Measurements from ENCODE around the gene XNDC1N. TPM values are rescaled to one million over a fixed set of nuclear protein-coding genes. Genes with fewer than 3 reads are reported as not detected.
A peak's percentile ranks its signal among the peaks of the same experiment; 100 is the strongest.

Gene XNDC1N
- total and polyA plus RNA-seq, 2 of the 13 experiments (the other 11 are each of a cell fraction or from before 2014, with no cell fraction given) = 3.4 to 7.5 TPM

DNA sequence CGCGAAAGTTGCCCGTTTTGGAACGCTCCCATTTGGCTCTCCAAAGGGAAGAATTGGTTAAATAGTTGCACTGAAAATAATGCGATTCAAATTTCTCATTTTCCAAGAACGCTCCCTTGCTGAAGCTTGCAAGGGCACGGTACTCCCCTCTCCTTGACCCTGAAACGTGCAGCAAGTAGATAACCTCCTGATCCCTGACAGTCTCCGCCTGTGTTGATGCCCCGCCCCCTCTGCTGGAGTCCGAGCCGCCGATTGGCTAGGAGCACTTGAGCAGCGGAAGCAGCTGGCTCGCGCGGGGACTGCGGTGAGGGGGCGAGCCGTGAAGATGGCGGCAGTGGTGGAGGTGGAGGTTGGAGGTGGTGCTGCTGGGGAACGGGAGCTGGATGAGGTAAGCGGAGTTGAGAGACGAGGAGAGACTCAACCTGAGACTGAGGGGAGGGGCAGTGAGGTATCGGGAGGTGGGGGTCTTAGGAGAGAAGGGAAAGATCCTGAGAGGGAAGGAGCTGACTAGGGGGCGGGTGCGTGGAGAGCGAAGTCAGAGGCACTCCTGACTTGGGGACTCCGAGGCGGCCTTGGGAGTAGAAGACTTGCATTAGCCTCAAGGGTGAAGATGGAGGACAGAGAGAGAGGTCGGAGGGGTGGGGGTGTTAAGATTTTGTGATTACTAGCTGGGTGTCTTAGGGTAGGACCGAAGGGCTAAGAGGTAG lies 496 bp upstream of the XNDC1N start, which contains the start of gene RNF121 (continued):
- TF ChIP-seq ZNF12 (CRISPR knock-in tag; IDR thresholded peaks at IDR 0.05) = no peak
- no peak for TF ChIP-seq ZNF337 (CRISPR knock-in tag; IDR thresholded peaks at IDR 0.05; ENCODE audit: borderline replicate concordance, low read depth)
- TF ChIP-seq ERF (CRISPR knock-in tag; IDR thresholded peaks at IDR 0.05) = peak; percentile 40; the same call in 1 of the 2 replicates
- TF ChIP-seq HCFC1 (IDR thresholded peaks at IDR 0.05; ENCODE audit: low read depth, low read length) = no peak
- no peak for TF ChIP-seq ZC3H4 (CRISPR knock-in tag; IDR thresholded peaks at IDR 0.05; ENCODE audit: borderline replicate concordance)
- TF ChIP-seq, protein P1, sequence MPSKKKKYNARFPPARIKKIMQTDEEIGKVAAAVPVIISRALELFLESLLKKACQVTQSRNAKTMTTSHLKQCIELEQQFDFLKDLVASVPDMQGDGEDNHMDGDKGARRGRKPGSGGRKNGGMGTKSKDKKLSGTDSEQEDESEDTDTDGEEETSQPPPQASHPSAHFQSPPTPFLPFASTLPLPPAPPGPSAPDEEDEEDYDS (CRISPR knock-in tag; IDR thresholded peaks at IDR 0.05) = peak; percentile 69
- TF ChIP-seq SUZ12 (IDR thresholded peaks at IDR 0.05; ENCODE audit: low read depth, low read length) = no peak
- no peak for TF ChIP-seq ZNF550 (CRISPR knock-in tag; IDR thresholded peaks at IDR 0.05; ENCODE audit: borderline replicate concordance)
- TF ChIP-seq, protein P2, sequence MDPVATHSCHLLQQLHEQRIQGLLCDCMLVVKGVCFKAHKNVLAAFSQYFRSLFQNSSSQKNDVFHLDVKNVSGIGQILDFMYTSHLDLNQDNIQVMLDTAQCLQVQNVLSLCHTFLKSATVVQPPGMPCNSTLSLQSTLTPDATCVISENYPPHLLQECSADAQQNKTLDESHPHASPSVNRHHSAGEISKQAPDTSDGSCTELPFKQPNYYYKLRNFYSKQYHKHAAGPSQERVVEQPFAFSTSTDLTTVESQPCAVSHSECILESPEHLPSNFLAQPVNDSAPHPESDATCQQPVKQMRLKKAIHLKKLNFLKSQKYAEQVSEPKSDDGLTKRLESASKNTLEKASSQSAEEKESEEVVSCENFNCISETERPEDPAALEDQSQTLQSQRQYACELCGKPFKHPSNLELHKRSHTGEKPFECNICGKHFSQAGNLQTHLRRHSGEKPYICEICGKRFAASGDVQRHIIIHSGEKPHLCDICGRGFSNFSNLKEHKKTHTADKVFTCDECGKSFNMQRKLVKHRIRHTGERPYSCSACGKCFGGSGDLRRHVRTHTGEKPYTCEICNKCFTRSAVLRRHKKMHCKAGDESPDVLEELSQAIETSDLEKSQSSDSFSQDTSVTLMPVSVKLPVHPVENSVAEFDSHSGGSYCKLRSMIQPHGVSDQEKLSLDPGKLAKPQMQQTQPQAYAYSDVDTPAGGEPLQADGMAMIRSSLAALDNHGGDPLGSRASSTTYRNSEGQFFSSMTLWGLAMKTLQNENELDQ (CRISPR knock-in tag; IDR thresholded peaks at IDR 0.05; ENCODE audit: borderline replicate concordance) = no peak
- no peak for TF ChIP-seq ZNF569 (CRISPR knock-in tag; IDR thresholded peaks at IDR 0.05; ENCODE audit: borderline replicate concordance)
- peak; percentile 89 for TF ChIP-seq SP2 (CRISPR knock-in tag; IDR thresholded peaks at IDR 0.05)
- TF ChIP-seq RELA (CRISPR knock-in tag; IDR thresholded peaks at IDR 0.05) = no peak
- no peak for TF ChIP-seq ZNF30 (CRISPR knock-in tag; IDR thresholded peaks at IDR 0.05)
- no peak for TF ChIP-seq ARID2 (CRISPR knock-in tag; IDR thresholded peaks at IDR 0.05; ENCODE audit: borderline replicate concordance)
- TF ChIP-seq, protein P3, sequence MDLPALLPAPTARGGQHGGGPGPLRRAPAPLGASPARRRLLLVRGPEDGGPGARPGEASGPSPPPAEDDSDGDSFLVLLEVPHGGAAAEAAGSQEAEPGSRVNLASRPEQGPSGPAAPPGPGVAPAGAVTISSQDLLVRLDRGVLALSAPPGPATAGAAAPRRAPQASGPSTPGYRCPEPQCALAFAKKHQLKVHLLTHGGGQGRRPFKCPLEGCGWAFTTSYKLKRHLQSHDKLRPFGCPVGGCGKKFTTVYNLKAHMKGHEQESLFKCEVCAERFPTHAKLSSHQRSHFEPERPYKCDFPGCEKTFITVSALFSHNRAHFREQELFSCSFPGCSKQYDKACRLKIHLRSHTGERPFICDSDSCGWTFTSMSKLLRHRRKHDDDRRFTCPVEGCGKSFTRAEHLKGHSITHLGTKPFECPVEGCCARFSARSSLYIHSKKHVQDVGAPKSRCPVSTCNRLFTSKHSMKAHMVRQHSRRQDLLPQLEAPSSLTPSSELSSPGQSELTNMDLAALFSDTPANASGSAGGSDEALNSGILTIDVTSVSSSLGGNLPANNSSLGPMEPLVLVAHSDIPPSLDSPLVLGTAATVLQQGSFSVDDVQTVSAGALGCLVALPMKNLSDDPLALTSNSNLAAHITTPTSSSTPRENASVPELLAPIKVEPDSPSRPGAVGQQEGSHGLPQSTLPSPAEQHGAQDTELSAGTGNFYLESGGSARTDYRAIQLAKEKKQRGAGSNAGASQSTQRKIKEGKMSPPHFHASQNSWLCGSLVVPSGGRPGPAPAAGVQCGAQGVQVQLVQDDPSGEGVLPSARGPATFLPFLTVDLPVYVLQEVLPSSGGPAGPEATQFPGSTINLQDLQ (CRISPR knock-in tag; IDR thresholded peaks at IDR 0.05) = no peak
- no peak for TF ChIP-seq SMAD3 (CRISPR knock-in tag; IDR thresholded peaks at IDR 0.05)
- peak; percentile 76; the same call in 1 of the 2 replicates for TF ChIP-seq ZNF589 (CRISPR knock-in tag; conservative IDR thresholded peaks at IDR 0.05)
- TF ChIP-seq, protein P4, sequence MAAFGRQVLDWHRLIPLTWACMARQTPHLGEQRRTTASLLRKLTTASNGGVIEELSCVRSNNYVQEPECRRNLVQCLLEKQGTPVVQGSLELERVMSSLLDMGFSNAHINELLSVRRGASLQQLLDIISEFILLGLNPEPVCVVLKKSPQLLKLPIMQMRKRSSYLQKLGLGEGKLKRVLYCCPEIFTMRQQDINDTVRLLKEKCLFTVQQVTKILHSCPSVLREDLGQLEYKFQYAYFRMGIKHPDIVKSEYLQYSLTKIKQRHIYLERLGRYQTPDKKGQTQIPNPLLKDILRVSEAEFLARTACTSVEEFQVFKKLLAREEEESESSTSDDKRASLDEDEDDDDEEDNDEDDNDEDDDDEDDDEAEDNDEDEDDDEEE (CRISPR knock-in tag; IDR thresholded peaks at IDR 0.05) = no peak
- TF ChIP-seq FOXO1 (CRISPR knock-in tag; IDR thresholded peaks at IDR 0.05) = peak; percentile 17; the same call in 1 of the 2 replicates
- TF ChIP-seq MED8 (CRISPR knock-in tag; IDR thresholded peaks at IDR 0.05; ENCODE audit: insufficient replicate concordance) = no peak
- TF ChIP-seq ADNP (CRISPR knock-in tag; IDR thresholded peaks at IDR 0.05) = no peak
- 0 out of 2 replicates have a peak, but pooled peaks have one; percentile 41 for TF ChIP-seq SIX4 (CRISPR knock-in tag; IDR thresholded peaks at IDR 0.05)
- TF ChIP-seq, protein P5, sequence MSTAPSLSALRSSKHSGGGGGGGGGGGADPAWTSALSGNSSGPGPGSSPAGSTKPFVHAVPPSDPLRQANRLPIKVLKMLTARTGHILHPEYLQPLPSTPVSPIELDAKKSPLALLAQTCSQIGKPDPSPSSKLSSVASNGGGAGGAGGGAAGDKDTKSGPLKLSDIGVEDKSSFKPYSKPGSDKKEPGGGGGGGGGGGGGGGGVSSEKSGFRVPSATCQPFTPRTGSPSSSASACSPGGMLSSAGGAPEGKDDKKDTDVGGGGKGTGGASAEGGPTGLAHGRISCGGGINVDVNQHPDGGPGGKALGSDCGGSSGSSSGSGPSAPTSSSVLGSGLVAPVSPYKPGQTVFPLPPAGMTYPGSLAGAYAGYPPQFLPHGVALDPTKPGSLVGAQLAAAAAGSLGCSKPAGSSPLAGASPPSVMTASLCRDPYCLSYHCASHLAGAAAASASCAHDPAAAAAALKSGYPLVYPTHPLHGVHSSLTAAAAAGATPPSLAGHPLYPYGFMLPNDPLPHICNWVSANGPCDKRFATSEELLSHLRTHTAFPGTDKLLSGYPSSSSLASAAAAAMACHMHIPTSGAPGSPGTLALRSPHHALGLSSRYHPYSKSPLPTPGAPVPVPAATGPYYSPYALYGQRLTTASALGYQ (CRISPR knock-in tag; IDR thresholded peaks at IDR 0.05) = no peak; the same call in 1 of the 2 replicates
